WERI-Rb-1 (cell line): ENCODE data around the gene ATXN1.

Experiments used
- DNase-seq: peaks from one replicate; pipeline ENCODE4 v3.0.0-alpha.2; 2020
- H3K27ac ChIP-seq: fragments of 250-450 bp; sonication (Bioruptor Pico); 2 replicates; pipeline ENCODE4 v1.5.1; 2020; ENCODE audit warnings: mild to moderate bottlenecking, moderate library complexity
- H3K27me3 ChIP-seq: fragments of 250-450 bp; sonication (Bioruptor Pico); 2 replicates; pipeline ENCODE4 v1.5.1; 2021; ENCODE audit warnings: mild to moderate bottlenecking, low read depth, moderate library complexity; ENCODE audit not compliant: insufficient read depth, severe bottlenecking
- H3K36me3 ChIP-seq: fragments of 250-450 bp; sonication (Bioruptor Pico); 2 replicates; pipeline ENCODE4 v1.5.1; 2020; ENCODE audit warnings: mild to moderate bottlenecking, moderate library complexity
- H3K4me3 ChIP-seq: 2 replicates; pipeline ENCODE4 v1.5.1; 2011; ENCODE audit warnings: low read depth, mild to moderate bottlenecking, control low read depth, low read length
- H3K9me3 ChIP-seq: fragments of 250-450 bp; sonication (Bioruptor Pico); 2 replicates; pipeline ENCODE4 v1.5.1; 2021; ENCODE audit warnings: mild to moderate bottlenecking, moderate library complexity; ENCODE audit not compliant: severe bottlenecking
- TF ChIP-seq, protein P1 (sequence below): IDR thresholded peaks from 2 replicates; pipeline ENCODE4 v1.5.1; 2011; ENCODE audit warnings: low read depth, mild to moderate bottlenecking, control low read depth, inconsistent platforms, low read length

ATXN1 gene

DNA sequence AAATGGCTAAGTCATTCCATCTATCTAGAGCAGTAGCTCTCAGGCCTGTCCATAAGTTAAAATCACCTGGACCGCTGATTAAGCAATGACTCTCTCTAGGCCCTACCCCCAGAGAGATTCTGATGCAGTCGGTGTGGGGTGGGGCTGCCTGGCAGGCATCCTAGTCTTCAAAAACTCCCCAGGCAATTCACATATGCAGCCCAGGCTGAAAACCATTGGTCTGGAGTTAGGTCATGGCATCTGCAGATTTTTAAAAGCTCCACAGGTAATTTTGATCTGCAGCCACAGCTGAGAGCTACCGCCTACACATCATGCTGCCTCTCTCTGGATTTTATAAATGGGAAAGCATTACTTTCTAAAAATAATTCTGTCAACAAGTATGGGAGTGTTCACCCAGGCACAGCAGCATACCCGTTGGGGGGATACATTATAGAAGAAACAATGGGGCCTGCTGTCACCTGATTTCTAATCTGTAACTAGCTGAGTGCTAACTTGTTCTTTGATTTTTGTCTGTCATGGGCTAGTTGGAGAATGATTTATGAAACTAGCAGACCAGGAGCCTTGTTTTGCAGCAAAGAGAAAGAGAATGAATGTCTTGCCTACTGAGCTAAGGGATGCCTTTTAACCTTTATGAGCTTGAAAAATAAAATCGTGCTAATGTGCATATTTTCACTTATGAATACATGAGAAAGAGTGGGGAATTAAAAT is 44.1 kb upstream of the ATXN1 start:
- TF ChIP-seq, protein P1, sequence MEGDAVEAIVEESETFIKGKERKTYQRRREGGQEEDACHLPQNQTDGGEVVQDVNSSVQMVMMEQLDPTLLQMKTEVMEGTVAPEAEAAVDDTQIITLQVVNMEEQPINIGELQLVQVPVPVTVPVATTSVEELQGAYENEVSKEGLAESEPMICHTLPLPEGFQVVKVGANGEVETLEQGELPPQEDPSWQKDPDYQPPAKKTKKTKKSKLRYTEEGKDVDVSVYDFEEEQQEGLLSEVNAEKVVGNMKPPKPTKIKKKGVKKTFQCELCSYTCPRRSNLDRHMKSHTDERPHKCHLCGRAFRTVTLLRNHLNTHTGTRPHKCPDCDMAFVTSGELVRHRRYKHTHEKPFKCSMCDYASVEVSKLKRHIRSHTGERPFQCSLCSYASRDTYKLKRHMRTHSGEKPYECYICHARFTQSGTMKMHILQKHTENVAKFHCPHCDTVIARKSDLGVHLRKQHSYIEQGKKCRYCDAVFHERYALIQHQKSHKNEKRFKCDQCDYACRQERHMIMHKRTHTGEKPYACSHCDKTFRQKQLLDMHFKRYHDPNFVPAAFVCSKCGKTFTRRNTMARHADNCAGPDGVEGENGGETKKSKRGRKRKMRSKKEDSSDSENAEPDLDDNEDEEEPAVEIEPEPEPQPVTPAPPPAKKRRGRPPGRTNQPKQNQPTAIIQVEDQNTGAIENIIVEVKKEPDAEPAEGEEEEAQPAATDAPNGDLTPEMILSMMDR: no peak
- Histone ChIP-seq H3K4me3 (0 out of 2 replicates have a peak overlapping the region, but pooled peaks have one; percentile 3), H3K9me3 (peaks cover 9% of the 10 kb centered on the region), H3K36me3 (no peaks in the 10 kb centered on the region), H3K27ac (no peak overlapping the region), H3K27me3 (no peaks in the 10 kb centered on the region)
- DNase-seq: peak; percentile 17

DNA sequence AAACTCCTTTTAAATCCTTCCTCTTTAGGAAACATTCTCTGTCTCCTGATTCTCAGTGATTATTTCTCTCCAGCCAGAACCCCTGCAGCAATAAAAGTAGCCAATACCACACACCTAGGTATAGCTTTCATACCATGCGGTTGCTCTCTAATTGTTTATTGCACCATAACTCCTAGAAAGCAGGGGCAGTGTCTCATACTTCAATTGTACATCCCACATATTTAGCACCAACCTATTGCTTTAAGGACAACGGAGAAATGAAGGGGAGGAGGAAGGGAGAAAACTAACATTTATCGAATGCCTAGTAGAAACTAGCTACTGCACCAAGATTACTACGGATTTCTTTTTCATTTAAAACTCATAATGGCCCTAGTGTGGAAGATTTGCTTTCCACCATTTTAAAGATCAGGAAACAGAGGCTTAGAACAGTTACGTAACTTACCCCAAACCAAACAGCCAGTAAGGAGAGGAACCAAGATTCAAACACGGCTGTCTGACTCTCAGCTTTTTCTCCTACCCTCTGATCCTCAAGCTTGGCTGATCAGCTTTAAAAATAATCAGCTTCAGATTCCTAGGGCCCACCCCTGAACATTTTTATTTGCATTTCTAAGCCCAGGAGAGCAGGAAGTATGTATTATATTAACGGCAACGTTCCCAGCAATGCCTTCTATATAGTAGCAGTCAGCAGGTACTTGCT is 43.4 kb upstream of the ATXN1 start:
- TF ChIP-seq, protein P1: no peak
- Histone ChIP-seq H3K9me3 (peaks cover 5% of the 10 kb centered on the region), H3K27ac (no peak overlapping the region), H3K27me3 (no peaks in the 10 kb centered on the region), H3K36me3 (no peaks in the 10 kb centered on the region), H3K4me3 (peak overlapping the region; percentile 3; the same call in 1 of the 2 replicates)
- no peak for DNase-seq

DNA sequence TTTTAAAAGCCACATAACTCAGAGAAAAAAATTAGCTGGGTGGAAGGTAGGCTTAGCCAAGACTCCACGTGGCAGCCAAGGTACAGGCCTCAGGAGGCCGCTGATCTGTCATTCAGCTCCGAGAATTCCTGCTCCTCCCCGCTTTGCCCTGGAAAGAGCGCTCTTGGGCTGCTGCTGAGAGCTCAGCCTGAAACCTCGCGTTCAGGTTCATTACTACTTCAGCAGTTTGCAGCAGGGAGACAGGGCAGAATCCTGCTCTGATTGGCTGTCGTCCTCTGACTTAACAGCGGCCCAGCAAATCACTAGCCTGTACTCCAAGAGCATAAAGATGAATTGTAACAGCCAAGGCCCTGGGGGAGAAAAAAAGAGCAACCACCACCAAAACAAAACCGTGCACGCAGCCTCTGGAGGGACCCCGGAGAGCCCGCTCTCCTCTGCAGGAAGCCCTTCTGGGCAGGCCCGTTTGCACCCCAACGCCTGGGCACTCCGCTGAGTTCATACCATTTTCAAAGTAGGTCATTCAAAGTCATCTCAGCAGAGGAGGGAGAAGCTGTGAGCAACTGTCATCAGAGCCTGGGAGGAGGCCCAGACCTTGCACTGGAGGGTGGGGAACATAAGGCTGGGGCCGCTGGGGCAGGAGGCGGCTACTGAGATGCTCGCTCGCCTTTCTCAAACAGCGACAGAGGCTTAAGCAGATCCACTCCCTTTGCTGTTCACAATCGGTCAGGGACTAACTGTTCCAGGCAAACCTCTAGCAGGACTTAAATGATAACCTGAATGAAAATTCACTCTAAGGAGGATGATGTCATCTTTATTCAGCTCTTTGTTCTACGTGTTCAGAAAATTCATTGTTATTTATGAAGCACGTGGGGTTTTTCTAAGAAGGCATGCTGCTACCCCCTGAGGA is 42.3 kb upstream of the ATXN1 start:
- TF ChIP-seq, protein P1: no peak
- Histone ChIP-seq H3K9me3 (peaks cover under 1% of the 10 kb centered on the region), H3K27ac (no peak overlapping the region), H3K4me3 (no peak overlapping the region), H3K36me3 (no peaks in the 10 kb centered on the region), H3K27me3 (no peaks in the 10 kb centered on the region)
- DNase-seq: peak; percentile 23

DNA sequence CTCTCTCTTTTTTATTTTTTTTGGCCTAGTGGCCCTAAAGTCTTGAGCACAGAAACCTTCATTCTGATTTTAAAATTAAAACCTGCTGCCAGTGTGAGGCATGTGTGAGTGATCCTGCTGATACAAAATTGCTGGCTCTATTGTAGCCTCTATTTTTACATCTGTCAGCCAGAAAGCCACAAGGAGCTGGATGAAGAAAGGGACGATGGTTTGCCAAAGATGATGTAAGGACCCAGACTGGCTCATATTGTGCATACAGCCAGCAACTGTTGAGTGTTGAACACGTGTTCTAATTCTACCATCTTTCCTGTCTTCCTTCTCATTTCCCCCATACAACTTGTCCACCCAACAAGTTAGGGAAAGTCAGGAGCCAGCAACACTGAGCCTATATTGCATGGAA is 40.8 kb upstream of the ATXN1 start:
- Histone ChIP-seq H3K27me3 (no peaks in the 10 kb centered on the region), H3K9me3 (no peaks in the 10 kb centered on the region), H3K4me3 (no peak overlapping the region), H3K27ac (no peak overlapping the region), H3K36me3 (no peaks in the 10 kb centered on the region)
- no peak for DNase-seq
- TF ChIP-seq, protein P1: no peak

DNA sequence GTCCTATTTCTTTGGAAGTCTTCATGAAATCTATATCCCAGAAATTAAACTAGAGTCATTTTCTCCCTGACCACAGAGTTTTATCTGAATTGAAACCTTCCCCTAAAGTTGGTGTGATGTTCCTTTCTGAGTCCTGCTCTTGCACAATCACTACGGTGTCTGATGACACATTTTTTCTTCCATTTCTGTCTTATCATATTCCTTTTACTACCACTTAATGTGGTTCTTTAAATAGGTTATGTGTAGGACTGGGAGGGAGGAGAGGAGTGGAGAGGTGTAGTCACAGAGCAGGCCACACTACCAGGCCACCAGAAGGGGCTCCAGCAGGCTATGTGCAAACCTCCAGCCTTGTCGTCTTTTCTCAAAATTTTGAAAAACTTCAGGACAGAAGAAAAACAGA is 39.7 kb upstream of the ATXN1 start:
- no peaks in the 10 kb centered on the region for H3K9me3 ChIP-seq
- TF ChIP-seq, protein P1: no peak
- DNase-seq: no peak
- H3K27me3 ChIP-seq: no peaks in the 10 kb centered on the region
- H3K27ac ChIP-seq: no peak overlapping the region
- no peaks in the 10 kb centered on the region for H3K36me3 ChIP-seq
- H3K4me3 ChIP-seq: no peak overlapping the region
